ENCODE results near the gene LBX2.

- TF ChIP-seq SP1 (IDR thresholded peaks at IDR 0.05) (no peak), PKNOX1 (IDR thresholded peaks at IDR 0.05) (no peak), ARNT (IDR thresholded peaks at IDR 0.05) (no peak)
Observed at GRCh38 chr2:74511104-74511989, 11.9 kb upstream of the LBX2 start.

All from HEK293T (cell line).